Nephron progenitor cell (in vitro differentiated cells): ENCODE measurements around the gene HNRNPLL.
A peak's percentile ranks its signal among the peaks of the same experiment; 100 is the strongest.

Experiments used
- DNase-seq: peaks from one replicate; pipeline ENCODE4 v3.0.0; 2021
- H3K27ac Mint-ChIP-seq: 2 replicates; pipeline ENCODE4 v1.8.0; 2021; ENCODE audit warnings: mild to moderate bottlenecking, moderate library complexity, mixed read lengths
- H3K27me3 Mint-ChIP-seq: 2 replicates; pipeline ENCODE4 v1.8.0; 2021; ENCODE audit warnings: mild to moderate bottlenecking, low read depth, mixed read lengths; ENCODE audit not compliant: poor library complexity
- H3K36me3 Mint-ChIP-seq: 2 replicates; pipeline ENCODE4 v1.8.0; 2021; ENCODE audit warnings: low read depth, mixed read lengths
- H3K4me1 Mint-ChIP-seq: 2 replicates; pipeline ENCODE4 v1.8.0; 2021; ENCODE audit warnings: mixed read lengths
- H3K4me3 Mint-ChIP-seq: 2 replicates; pipeline ENCODE4 v1.8.0; 2021; ENCODE audit warnings: mild to moderate bottlenecking, moderate library complexity, mixed read lengths
- H3K9me3 Mint-ChIP-seq: 2 replicates; pipeline ENCODE4 v1.8.0; 2021; ENCODE audit warnings: mild to moderate bottlenecking, moderate library complexity, mixed read lengths
- TF ChIP-seq, protein P1 (sequence below): fragments of 200-600 bp; sonication (generic); IDR thresholded peaks from 2 replicates; pipeline ENCODE4 v1.5.0; 2021; ENCODE audit warnings: antibody characterized with exemption

HNRNPLL gene

GRCh38 chr2:38581193-38582147, 21.3 kb downstream of the HNRNPLL start:
- TF ChIP-seq, protein P1, sequence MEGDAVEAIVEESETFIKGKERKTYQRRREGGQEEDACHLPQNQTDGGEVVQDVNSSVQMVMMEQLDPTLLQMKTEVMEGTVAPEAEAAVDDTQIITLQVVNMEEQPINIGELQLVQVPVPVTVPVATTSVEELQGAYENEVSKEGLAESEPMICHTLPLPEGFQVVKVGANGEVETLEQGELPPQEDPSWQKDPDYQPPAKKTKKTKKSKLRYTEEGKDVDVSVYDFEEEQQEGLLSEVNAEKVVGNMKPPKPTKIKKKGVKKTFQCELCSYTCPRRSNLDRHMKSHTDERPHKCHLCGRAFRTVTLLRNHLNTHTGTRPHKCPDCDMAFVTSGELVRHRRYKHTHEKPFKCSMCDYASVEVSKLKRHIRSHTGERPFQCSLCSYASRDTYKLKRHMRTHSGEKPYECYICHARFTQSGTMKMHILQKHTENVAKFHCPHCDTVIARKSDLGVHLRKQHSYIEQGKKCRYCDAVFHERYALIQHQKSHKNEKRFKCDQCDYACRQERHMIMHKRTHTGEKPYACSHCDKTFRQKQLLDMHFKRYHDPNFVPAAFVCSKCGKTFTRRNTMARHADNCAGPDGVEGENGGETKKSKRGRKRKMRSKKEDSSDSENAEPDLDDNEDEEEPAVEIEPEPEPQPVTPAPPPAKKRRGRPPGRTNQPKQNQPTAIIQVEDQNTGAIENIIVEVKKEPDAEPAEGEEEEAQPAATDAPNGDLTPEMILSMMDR, result peak; percentile 62
- no peak overlapping the region for H3K4me3 Mint-ChIP-seq
- peaks cover 63% of the 10 kb centered on the region for H3K36me3 Mint-ChIP-seq
- H3K9me3 Mint-ChIP-seq, result no peaks in the 10 kb centered on the region
- H3K27ac Mint-ChIP-seq, result no peak overlapping the region
- no peaks in the 10 kb centered on the region for H3K27me3 Mint-ChIP-seq
- peak; percentile 46 for DNase-seq
- H3K4me1 Mint-ChIP-seq, result no peaks in the 10 kb centered on the region

- Mint-ChIP-seq H3K4me3 (no peak overlapping the region), H3K9me3 (no peaks in the 10 kb centered on the region), H3K4me1 (no peaks in the 10 kb centered on the region), H3K27ac (no peak overlapping the region), H3K36me3 (peaks cover 54% of the 10 kb centered on the region), H3K27me3 (no peaks in the 10 kb centered on the region)
- TF ChIP-seq, protein P1, result no peak
- no peak for DNase-seq
Measured at GRCh38 chr2:38580115-38580636, 22.6 kb downstream of the HNRNPLL start.

DNA sequence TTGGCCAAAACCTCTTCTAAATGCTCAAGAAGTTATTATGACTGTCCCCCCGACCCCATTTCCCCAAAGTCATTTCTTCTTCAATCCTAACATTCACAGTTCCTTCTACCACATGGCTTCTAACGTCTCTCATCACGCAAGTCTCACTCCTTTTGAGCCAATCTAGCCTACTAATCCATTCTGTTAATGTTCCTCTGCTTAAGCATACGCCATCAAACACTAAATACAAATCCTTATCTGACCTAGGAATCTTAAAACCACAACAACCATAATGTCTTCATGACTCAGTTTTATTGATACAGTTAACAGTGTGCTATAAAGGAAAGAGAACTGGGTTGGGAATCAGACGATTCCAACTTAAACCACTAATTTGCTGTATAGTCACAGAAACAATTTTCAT, 23.9 kb downstream of the HNRNPLL start:
- no peak for DNase-seq
- no peaks in the 10 kb centered on the region for H3K9me3 Mint-ChIP-seq
- TF ChIP-seq, protein P1, result no peak
- H3K4me3 Mint-ChIP-seq, result no peak overlapping the region
- H3K4me1 Mint-ChIP-seq, result no peaks in the 10 kb centered on the region
- no peaks in the 10 kb centered on the region for H3K27me3 Mint-ChIP-seq
- H3K36me3 Mint-ChIP-seq, result peaks cover 41% of the 10 kb centered on the region
- peak overlapping the region; percentile 40 for H3K27ac Mint-ChIP-seq

- H3K27me3 Mint-ChIP-seq, result no peaks in the 10 kb centered on the region
- peak overlapping the region; percentile 39 for H3K27ac Mint-ChIP-seq
- H3K9me3 Mint-ChIP-seq, result no peaks in the 10 kb centered on the region
- H3K36me3 Mint-ChIP-seq, result peaks cover 33% of the 10 kb centered on the region
- H3K4me1 Mint-ChIP-seq, result no peaks in the 10 kb centered on the region
- DNase-seq, result no peak
- TF ChIP-seq, protein P1, result no peak
- H3K4me3 Mint-ChIP-seq, result no peak overlapping the region
Measured at GRCh38 chr2:38574278-38574677, 28.4 kb downstream of the HNRNPLL start.

- TF ChIP-seq, protein P1, result no peak
- Mint-ChIP-seq H3K4me3 (no peak overlapping the region), H3K4me1 (no peaks in the 10 kb centered on the region), H3K27ac (no peak overlapping the region), H3K27me3 (no peaks in the 10 kb centered on the region), H3K36me3 (peaks cover 45% of the 10 kb centered on the region), H3K9me3 (no peaks in the 10 kb centered on the region)
- no peak for DNase-seq
Measured at GRCh38 chr2:38572167-38572566, 30.6 kb downstream of the HNRNPLL start.
